Activated CD4-positive, alpha-beta T cell treated with anti-CD3 and anti-CD28 coated beads, Interleukin-10, Interleukin-2, amounts not matched to agents 100 ng/mL and 50 ng/mL, durations not matched to agents 16 hours and 8 hours (primary cell): Measurements from ENCODE around the gene ZNF394.
"Not testable (repeated sequence)": the region's sequence is repeated elsewhere in the genome, so short reads cannot be mapped to it uniquely, and the experiment has no call there.

Experiments
- DNase-seq: peaks from one replicate; pipeline ENCODE4 v3.0.0-alpha.2; 2020

Gene ZNF394

DNA sequence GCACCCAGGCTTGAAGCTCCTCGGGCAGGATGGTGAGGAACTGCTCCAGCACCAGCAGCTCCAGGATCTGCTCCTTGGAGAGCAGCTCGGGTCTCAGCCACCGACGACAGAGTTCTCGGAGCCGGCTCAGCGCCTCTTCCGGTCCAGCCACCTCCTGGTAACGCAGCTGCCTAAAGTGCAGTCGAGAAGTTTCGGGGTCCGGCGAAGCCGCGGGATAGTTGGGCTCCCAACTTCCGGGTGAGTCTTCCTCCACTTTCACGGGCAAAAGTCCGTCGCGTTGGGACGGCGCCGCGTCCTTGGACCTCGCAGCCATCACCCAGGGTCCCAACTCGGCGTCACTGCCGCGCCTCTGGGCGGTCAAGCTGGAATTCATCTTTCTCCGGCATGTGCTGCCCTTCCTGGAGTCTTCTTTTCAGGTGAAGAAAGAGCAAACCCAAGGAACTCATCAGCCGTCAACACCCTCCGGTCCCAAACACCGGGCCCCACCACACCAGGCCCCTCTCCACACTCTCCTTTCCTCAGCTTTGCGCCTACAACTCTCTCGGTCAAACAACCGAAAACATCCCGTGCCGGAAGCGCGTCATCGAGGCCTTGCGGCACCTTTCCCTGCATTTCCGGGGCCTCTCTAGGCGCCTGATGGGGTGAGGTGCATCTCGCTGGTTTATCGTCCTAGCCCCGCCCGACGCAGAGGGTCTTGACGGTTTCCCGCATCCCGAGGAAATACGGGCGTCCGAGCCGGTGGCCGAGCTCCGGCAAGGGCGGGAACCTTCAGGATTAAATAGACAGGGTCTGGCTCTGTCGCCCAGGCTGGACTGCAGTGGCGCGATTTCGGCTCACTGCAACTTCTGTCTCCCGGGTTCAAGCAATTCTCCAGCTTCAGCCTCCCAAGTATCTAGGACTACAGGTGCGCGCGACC is at the start of gene ZNF394:
ZNF394 (minus strand) TSS at position 561 of the 916 bp plus-strand sequence; CDS start at position 373, 188 bp downstream.
- DNase-seq: peak; percentile 94

- not testable (repeated sequence) for DNase-seq
Measured at GRCh38 chr7:99549545-99549944, 49.5 kb upstream of the ZNF394 start.

GRCh38 chr7:99545308-99545707 is 45.2 kb upstream of the ZNF394 start:
- not testable (repeated sequence) for DNase-seq

GRCh38 chr7:99543916-99544315 is 43.8 kb upstream of the ZNF394 start:
- no peak for DNase-seq

- no peak for DNase-seq
Measured at GRCh38 chr7:99543081-99543671, 43.1 kb upstream of the ZNF394 start.

DNA sequence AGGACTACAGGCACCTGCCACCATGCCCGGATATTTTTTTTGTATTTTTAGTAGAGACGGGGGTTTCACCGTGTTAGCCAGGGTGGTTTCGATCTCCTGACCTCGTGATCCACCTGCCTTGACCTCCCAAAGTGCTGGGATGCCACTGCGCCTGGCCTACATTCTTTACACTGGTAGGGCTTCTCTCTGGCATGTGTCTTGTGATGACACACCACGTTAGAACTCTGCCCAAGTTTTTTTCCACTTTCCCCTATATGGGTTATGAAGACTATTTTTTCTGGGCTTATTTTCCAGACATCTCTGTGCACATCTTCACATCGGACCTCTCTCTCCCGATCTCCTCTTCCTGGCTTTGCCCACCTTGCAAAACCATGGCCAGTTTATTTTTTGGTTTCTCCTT is 41.1 kb upstream of the ZNF394 start:
- no peak for DNase-seq

GRCh38 chr7:99540542-99540941 is 40.5 kb upstream of the ZNF394 start:
- no peak for DNase-seq

DNA sequence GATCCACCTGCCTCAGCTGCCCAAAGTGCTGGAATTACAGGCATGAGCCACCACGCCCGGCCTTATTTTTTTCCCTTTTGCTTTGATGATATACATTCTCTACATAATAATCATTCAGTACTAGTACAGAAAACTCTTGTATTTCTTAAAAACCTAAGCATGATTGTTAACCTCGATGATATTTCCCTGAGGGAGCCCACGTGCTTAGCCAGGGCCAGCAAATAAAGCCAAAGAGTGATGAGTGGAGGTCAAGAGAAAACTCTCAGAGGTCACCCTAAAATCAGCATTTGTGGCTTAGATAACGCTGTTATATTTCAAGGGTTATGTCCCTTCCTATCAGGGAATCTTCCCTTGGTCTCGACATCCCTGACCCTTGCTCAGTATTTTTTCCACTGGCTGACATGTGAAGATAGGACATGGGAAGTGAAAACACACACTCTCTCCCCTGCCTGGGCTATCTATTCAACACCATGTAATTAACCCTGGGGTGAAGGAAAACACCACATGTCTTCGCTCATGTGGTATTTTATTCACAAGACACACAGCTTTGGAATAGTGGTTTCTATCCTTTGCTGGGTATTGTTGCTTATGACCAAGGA is 39.2 kb upstream of the ZNF394 start:
- no peak for DNase-seq

- DNase-seq: no peak
Measured at GRCh38 chr7:99535667-99536066, 35.6 kb upstream of the ZNF394 start.

DNA sequence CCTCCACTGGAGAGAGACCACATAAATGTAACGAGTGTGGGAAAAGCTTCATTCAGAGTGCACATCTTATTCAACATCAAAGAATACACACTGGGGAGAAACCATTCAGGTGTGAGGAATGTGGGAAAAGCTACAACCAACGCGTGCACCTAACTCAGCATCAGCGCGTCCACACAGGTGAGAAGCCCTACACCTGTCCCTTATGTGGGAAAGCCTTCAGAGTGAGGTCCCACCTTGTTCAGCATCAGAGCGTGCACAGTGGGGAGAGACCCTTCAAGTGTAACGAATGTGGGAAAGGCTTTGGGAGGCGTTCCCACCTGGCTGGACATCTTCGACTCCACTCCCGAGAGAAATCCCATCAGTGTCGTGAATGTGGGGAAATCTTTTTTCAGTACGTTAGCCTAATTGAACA is 31.3 kb upstream of the ZNF394 start:
- DNase-seq: no peak

- DNase-seq: no peak
Measured at GRCh38 chr7:99525713-99526440, 25.8 kb upstream of the ZNF394 start.

DNA sequence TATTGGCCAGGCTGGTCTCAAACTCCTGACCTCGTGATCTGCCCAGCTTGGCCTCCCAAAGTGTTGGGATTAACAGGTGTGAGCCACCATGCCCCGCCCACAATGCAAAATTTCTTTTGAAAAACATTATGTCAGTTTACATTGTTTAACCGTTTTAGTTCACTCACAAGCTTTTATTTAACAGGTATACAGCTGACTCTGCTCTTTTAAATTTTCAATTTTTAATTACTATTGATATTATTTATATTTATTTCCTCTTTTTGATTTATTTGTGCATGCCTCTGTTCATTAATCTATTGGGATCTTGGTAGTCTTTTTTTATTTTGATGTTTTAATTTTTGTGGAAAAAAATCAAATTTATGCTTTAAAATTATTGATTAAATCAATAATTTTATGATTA is 21.3 kb upstream of the ZNF394 start:
- no peak for DNase-seq

- no peak for DNase-seq
Measured at GRCh38 chr7:99514050-99514449, 14.0 kb upstream of the ZNF394 start.

DNA sequence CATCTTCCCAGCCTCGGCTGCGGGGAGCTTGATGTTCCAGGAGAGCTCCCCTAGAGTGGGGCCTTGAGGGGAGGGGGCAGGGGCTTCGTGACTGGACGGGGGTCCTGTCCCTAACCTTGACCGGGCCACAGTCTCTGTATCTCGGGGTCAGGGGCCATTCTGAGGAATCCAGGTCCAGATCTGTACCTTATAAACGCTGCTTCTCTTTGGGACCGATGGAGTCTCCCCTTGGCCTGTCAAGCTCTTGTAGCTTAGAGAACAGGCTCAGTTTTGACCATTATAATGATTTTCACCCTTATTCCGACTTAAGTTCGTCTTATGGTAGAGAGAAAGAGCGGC is 5.2 kb upstream of the ZNF394 start:
- DNase-seq: no peak

DNA sequence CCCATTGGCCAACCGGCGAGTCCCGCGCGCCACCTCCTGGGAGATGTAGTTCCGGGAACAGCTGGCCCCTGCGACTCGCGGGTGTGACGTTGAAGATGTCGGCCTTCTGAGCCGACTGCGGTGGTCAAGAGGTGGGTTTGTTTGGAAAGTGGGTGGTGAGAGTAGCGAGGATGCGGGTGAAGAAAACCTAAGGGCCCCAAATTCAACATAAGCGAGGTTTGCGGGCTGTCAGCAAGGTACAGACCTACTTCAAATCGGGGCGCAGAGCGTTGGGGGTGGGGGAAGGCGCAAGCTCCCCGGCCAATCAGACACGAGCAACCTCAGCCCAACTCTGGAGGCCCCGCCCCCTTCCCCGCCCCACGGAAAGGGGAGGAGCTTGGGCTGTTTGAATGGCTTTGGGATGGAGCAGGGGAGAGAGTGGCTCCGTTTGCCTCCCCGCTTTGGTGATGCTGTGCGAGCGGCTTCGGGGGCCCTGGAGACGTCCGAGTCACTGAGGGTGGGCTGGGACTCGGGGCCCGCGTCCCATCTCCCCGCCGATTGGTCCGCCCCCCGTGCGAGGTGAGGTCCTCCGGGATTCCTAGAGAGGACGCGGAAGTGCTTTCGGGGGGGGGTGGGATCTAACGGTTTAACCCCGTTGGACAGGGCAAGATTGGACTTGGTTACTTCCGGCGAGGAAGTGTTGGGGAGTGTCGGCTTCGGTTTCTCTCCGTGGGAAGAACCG is 4.7 kb upstream of the ZNF394 start, which contains the start of gene ZKSCAN5:
ZKSCAN5 (plus strand) TSS at position 60 of the 721 bp plus-strand sequence. CDS start 1,383 bp downstream, outside the sequence.
- DNase-seq: peak; percentile 98

DNA sequence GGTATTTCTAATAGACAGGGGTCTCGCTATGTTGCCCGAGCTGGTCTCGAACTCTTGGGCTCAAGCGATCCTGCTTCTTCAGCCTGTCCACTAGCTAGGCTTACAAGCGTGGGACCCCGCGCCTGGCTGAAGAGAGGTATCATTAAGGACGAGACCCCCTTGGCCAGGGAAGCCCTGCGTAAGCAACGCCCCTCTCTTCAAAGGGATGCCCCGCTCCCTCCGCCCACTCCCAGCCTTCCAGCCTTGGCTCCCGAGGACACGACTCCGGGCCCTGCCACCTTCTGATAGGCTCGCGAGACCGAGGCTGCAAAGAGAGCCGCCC is 4.2 kb upstream of the ZNF394 start:
- DNase-seq: no peak

DNA sequence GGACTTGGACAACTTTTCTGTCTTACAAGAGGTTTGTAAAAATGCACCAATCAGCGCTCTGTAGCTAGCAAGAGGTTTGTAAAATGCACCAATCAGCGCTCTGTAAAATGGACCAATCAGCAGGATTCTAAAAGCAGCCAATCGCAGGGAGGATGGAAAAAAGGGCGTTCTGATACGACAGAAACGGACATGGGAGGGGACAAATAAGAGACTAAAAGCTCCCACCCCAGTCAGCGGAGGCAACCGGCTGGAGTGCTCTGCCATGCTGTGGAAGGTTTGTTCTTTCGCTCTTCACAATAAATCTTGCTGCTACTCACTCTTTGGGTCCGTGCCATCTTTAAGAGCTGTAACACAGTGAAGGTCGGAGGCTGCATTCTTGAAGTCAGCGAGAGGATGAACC is 1.2 kb upstream of the ZNF394 start:
- DNase-seq: peak; percentile 14

- DNase-seq: no peak
Measured at GRCh38 chr7:99500637-99501009, 542 bp upstream of the ZNF394 start.

GRCh38 chr7:99499371-99499720 is 735 bp downstream of the ZNF394 start:
- DNase-seq: peak; percentile 34

GRCh38 chr7:99498546-99498944 is 1.5 kb downstream of the ZNF394 start:
- DNase-seq: no peak

- DNase-seq: no peak
Measured at GRCh38 chr7:99497766-99498545, 2.1 kb downstream of the ZNF394 start.

DNA sequence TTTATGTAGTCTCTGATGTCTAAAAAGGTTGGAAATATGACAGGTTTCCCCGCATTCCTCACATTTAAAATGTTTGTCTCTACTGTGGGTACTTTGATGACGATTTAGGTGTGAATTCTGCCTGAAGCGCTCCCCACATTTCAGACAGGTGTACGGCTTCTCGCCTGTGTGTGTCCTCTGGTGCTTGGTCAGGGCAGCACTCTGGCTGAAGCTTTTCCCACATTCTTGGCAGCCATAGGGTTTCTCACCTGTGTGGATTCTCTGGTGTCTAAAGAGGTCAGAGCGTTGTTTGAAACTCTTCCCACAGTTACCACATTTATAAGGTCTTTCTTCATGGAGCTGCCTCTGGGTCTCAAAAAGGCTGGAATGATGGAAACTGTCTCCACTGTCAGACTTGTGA is 6.3 kb downstream of the ZNF394 start:
- DNase-seq: no peak
